KMS-11 (cell line): ENCODE measurements around the gene CRACDL.

Experiments
- H2AFZ ChIP-seq: fragments of 200-600 bp; sonication (generic); 2 replicates; pipeline ENCODE4 v1.6.1; 2016; ENCODE audit warnings: antibody characterized with exemption, mixed run types, low read depth
- H3K27ac ChIP-seq: fragments of 200-600 bp; sonication (generic); 2 replicates; pipeline ENCODE4 v1.6.1; 2016; ENCODE audit warnings: mild to moderate bottlenecking, mixed run types
- H3K27me3 ChIP-seq: fragments of 200-600 bp; sonication (generic); 2 replicates; pipeline ENCODE4 v1.6.1; 2017; ENCODE audit warnings: mild to moderate bottlenecking, low read depth, mixed run types, moderate library complexity; ENCODE audit not compliant: insufficient read depth
- H3K36me3 ChIP-seq: fragments of 200-600 bp; sonication (generic); 2 replicates; pipeline ENCODE4 v1.6.1; 2017; ENCODE audit warnings: mild to moderate bottlenecking, mixed run types; ENCODE audit not compliant: insufficient read depth
- H3K4me1 ChIP-seq: fragments of 200-600 bp; sonication (generic); 2 replicates; pipeline ENCODE4 v1.6.1; 2016; ENCODE audit warnings: mild to moderate bottlenecking, low read depth, mixed run types; ENCODE audit not compliant: poor library complexity, severe bottlenecking
- H3K4me2 ChIP-seq: fragments of 200-600 bp; sonication (generic); 2 replicates; pipeline ENCODE4 v1.7.0; 2016; ENCODE audit warnings: mild to moderate bottlenecking, mixed run types
- H3K4me3 ChIP-seq: fragments of 200-600 bp; sonication (generic); IDR thresholded peaks from 2 replicates; pipeline ENCODE4 v1.6.1; 2017; ENCODE audit warnings: low read depth, low read length, mixed read lengths; ENCODE audit not compliant: insufficient read depth
- H3K79me2 ChIP-seq: fragments of 200-600 bp; sonication (generic); 2 replicates; pipeline ENCODE4 v1.6.1; 2016; ENCODE audit warnings: low read depth, mixed run types; ENCODE audit not compliant: insufficient read depth
- H3K9ac ChIP-seq: fragments of 200-600 bp; sonication (generic); 2 replicates; pipeline ENCODE4 v1.6.1; 2016; ENCODE audit warnings: mild to moderate bottlenecking, mixed run types
- H4K20me1 ChIP-seq: fragments of 200-600 bp; sonication (generic); 2 replicates; pipeline ENCODE4 v1.6.1; 2016; ENCODE audit warnings: mild to moderate bottlenecking, mixed run types; ENCODE audit not compliant: insufficient read depth
- CTCF ChIP-seq: fragments of 200-600 bp; sonication (generic); conservative IDR thresholded peaks from 2 replicates; pipeline ENCODE4 v1.6.1; 2017; ENCODE audit warnings: low read depth, mild to moderate bottlenecking, antibody characterized with exemption, low read length, moderate library complexity, mixed read lengths

Gene CRACDL

GRCh38 chr2:98952966-98953365 lies 16.9 kb upstream of the CRACDL start:
- Histone ChIP-seq H4K20me1 (no peaks in the 10 kb centered on the region), H2AFZ (no peak overlapping the region), H3K9ac (no peak overlapping the region), H3K4me1 (no peaks in the 10 kb centered on the region), H3K4me2 (no peak overlapping the region), H3K36me3 (no peaks in the 10 kb centered on the region), H3K27me3 (no peaks in the 10 kb centered on the region), H3K27ac (no peak overlapping the region), H3K79me2 (no peaks in the 10 kb centered on the region), H3K4me3 (no peak overlapping the region)
- no peak for TF ChIP-seq CTCF

- H4K20me1 ChIP-seq: no peaks in the 10 kb centered on the region
- no peaks in the 10 kb centered on the region for H3K79me2 ChIP-seq
- no peak overlapping the region for H3K27ac ChIP-seq
- no peaks in the 10 kb centered on the region for H3K27me3 ChIP-seq
- H3K9ac ChIP-seq: no peak overlapping the region
- H3K4me3 ChIP-seq: no peak overlapping the region
- H3K4me2 ChIP-seq: no peak overlapping the region
- no peaks in the 10 kb centered on the region for H3K4me1 ChIP-seq
- no peak for TF ChIP-seq CTCF
- H2AFZ ChIP-seq: no peak overlapping the region
- no peaks in the 10 kb centered on the region for H3K36me3 ChIP-seq
Measured at GRCh38 chr2:98948956-98949739, 13.1 kb upstream of the CRACDL start.

- H3K79me2 ChIP-seq: no peaks in the 10 kb centered on the region
- no peak for TF ChIP-seq CTCF
- H3K4me1 ChIP-seq: no peaks in the 10 kb centered on the region
- no peak overlapping the region for H3K4me3 ChIP-seq
- H2AFZ ChIP-seq: no peak overlapping the region
- no peak overlapping the region for H3K9ac ChIP-seq
- no peak overlapping the region for H3K4me2 ChIP-seq
- no peaks in the 10 kb centered on the region for H3K27me3 ChIP-seq
- no peaks in the 10 kb centered on the region for H3K36me3 ChIP-seq
- no peak overlapping the region for H3K27ac ChIP-seq
- no peaks in the 10 kb centered on the region for H4K20me1 ChIP-seq
Measured at GRCh38 chr2:98947554-98947953, 11.5 kb upstream of the CRACDL start.

- Histone ChIP-seq H3K4me1 (no peaks in the 10 kb centered on the region), H3K4me3 (no peak overlapping the region), H3K27me3 (no peaks in the 10 kb centered on the region), H4K20me1 (no peaks in the 10 kb centered on the region), H3K4me2 (no peak overlapping the region), H3K36me3 (no peaks in the 10 kb centered on the region), H3K79me2 (no peaks in the 10 kb centered on the region), H2AFZ (no peak overlapping the region), H3K9ac (no peak overlapping the region), H3K27ac (no peak overlapping the region)
- no peak for TF ChIP-seq CTCF
Measured at GRCh38 chr2:98946855-98947254, 10.8 kb upstream of the CRACDL start.
